Neural cell (in vitro differentiated cells): Measurements from ENCODE around the gene USH1C. TPM values are rescaled to one million over a fixed set of nuclear protein-coding genes. Genes with fewer than 3 reads are reported as not detected.

Source experiments
- H2AFZ ChIP-seq: fragments of 200-600, 300-800 bp; sonication (generic), shearing (Covaris generic); 2 replicates; pipeline ENCODE4 v1.6.0; 2014; ENCODE audit warnings: low read depth, mild to moderate bottlenecking, antibody characterized with exemption, low read length, moderate library complexity
- H3F3A ChIP-seq: fragments of 200-600 bp; shearing (Covaris generic); 2 replicates; pipeline ENCODE4 v1.6.1; 2016; ENCODE audit warnings: mild to moderate bottlenecking, moderate library complexity, mixed read lengths, antibody characterized with exemption, low read length; ENCODE audit not compliant: insufficient read depth, poor library complexity, severe bottlenecking
- H3K27ac ChIP-seq: fragments of 200-600, 300-800 bp; sonication (generic), shearing (Covaris generic); 2 replicates; pipeline ENCODE4 v1.5.1; 2014; ENCODE audit warnings: mild to moderate bottlenecking, low read length, moderate library complexity
- H3K27me3 ChIP-seq: fragments of 300-800, 200-600 bp; sonication (generic), shearing (Covaris generic); 2 replicates; pipeline ENCODE4 v1.6.0; 2014; ENCODE audit warnings: mild to moderate bottlenecking, low read depth, low read length, moderate library complexity; ENCODE audit not compliant: insufficient read depth
- H3K36me3 ChIP-seq: fragments of 300-800, 200-600 bp; sonication (generic), shearing (Covaris generic); 2 replicates; pipeline ENCODE4 v1.5.1; 2014; ENCODE audit warnings: mild to moderate bottlenecking, antibody characterized with exemption, low read length, moderate library complexity; ENCODE audit not compliant: insufficient read depth
- H3K4me2 ChIP-seq: fragments of 300-800, 200-600 bp; sonication (generic), shearing (Covaris generic); 2 replicates; pipeline ENCODE4 v1.6.0; 2014; ENCODE audit warnings: mild to moderate bottlenecking, low read length
- H3K4me3 ChIP-seq: fragments of 300-800, 200-600 bp; sonication (generic), shearing (Covaris generic); 2 replicates; pipeline ENCODE4 v1.5.1; 2014; ENCODE audit warnings: mild to moderate bottlenecking, low read length, moderate library complexity
- H3K79me2 ChIP-seq: fragments of 200-600 bp; shearing (Covaris generic); replicated peaks from 2 replicates; pipeline ENCODE4 v1.6.0; 2014; ENCODE audit warnings: mild to moderate bottlenecking, low read length, moderate library complexity; ENCODE audit not compliant: insufficient read depth
- H3K9ac ChIP-seq: fragments of 300-800, 200-600 bp; sonication (generic), shearing (Covaris generic); 2 replicates; pipeline ENCODE4 v1.6.1; 2016; ENCODE audit warnings: mild to moderate bottlenecking, low read length, mixed read lengths
- H3K9me2 ChIP-seq: fragments of 200-600 bp; shearing (Covaris generic); 2 replicates; pipeline ENCODE4 v1.6.1; 2016; ENCODE audit warnings: mild to moderate bottlenecking, low read length, mixed read lengths; ENCODE audit not compliant: insufficient read depth
- H3K9me3 ChIP-seq: fragments of 200-600, 300-800 bp; sonication (generic), shearing (Covaris generic); 2 replicates; pipeline ENCODE4 v1.6.1; 2016; ENCODE audit warnings: mild to moderate bottlenecking, mixed run types, low read length, moderate library complexity, mixed read lengths
- H4K20me1 ChIP-seq: fragments of 200-600 bp; shearing (Covaris generic); 2 replicates; pipeline ENCODE4 v1.6.1; 2016; ENCODE audit warnings: mild to moderate bottlenecking, mixed run types; ENCODE audit not compliant: insufficient read depth
- CTCF ChIP-seq: fragments of 450-650 bp; IDR thresholded peaks from 2 replicates; pipeline ENCODE4 v1.5.1; 2014; ENCODE audit warnings: antibody characterized with exemption, mild to moderate bottlenecking, moderate library complexity; ENCODE audit not compliant: poor library complexity, severe bottlenecking
- EP300 ChIP-seq: fragments of 450-650 bp; conservative IDR thresholded peaks from 2 replicates; pipeline ENCODE4 v1.6.1; 2014; ENCODE audit warnings: antibody characterized with exemption, mild to moderate bottlenecking, moderate library complexity; ENCODE audit not compliant: poor library complexity, severe bottlenecking
- EZH2 ChIP-seq: fragments of 200-600, 300-800 bp; shearing (Covaris generic), sonication (generic); IDR thresholded peaks from 2 replicates; pipeline ENCODE4 v1.6.1; 2014; ENCODE audit warnings: antibody characterized with exemption, low read length, borderline replicate concordance, mild to moderate bottlenecking; ENCODE audit not compliant: insufficient read depth, poor library complexity, severe bottlenecking
- MXI1 ChIP-seq: fragments of 450-650 bp; conservative IDR thresholded peaks from 2 replicates; pipeline ENCODE4 v1.6.1; 2014; ENCODE audit warnings: antibody characterized with exemption, mild to moderate bottlenecking; ENCODE audit not compliant: poor library complexity, severe bottlenecking
- POLR2AphosphoS5 ChIP-seq: IDR thresholded peaks from 2 replicates; pipeline ENCODE4 v1.6.1; 2012
- RAD21 ChIP-seq: fragments of 450-650 bp; conservative IDR thresholded peaks from 2 replicates; pipeline ENCODE4 v1.6.1; 2014; ENCODE audit warnings: antibody characterized with exemption, mild to moderate bottlenecking, moderate library complexity
- SMC3 ChIP-seq: fragments of 450-650 bp; conservative IDR thresholded peaks from 2 replicates; pipeline ENCODE4 v1.6.1; 2014; ENCODE audit warnings: antibody characterized with exemption, mild to moderate bottlenecking, moderate library complexity; ENCODE audit not compliant: poor library complexity
- TAF1 ChIP-seq: IDR thresholded peaks from 2 replicates; pipeline ENCODE4 v1.6.1; 2012; ENCODE audit warnings: low read depth
- polyA plus RNA-seq: library from polyadenylated mRNA; depleted of rRNA; stranded (reverse); fragments of >200 nt; gene quantifications from 2 replicates; pipeline ENCODE4 v1.2.3, GENCODE V29; 2014
- TF ChIP-seq, protein P1 (sequence below): IDR thresholded peaks from 2 replicates; pipeline ENCODE4 v1.6.1; 2012; ENCODE audit warnings: borderline replicate concordance

The USH1C gene
- polyA plus RNA-seq, 1 donor from 2014 or later = 0.67 TPM

DNA sequence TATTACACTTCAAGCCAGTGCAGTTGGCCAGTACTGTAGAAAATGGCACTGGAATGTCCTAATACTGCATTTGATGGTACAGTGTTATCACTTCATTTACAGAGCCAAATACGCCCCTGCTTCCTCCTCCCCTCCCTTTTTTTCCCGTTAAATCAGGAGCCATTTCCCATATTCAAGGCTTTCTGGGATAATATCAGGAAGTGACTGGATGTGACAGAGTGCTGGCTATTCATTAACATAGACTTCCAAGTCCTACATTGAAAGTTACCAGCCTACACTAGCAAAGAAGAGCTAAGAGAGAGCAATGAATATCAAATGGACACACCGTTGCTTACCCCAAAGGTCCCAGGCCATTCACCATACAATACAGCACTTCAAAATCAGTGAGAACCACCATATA, 35.4 kb downstream of the USH1C start:
- H3K27ac ChIP-seq = no peak overlapping the region
- no peaks in the 10 kb centered on the region for H3K36me3 ChIP-seq
- no peaks in the 10 kb centered on the region for H3K9me2 ChIP-seq
- H3K4me3 ChIP-seq = no peak overlapping the region
- H3K4me2 ChIP-seq = no peak overlapping the region
- no peaks in the 10 kb centered on the region for H3K27me3 ChIP-seq
- no peaks in the 10 kb centered on the region for H3K79me2 ChIP-seq
- H3F3A ChIP-seq = no peaks in the 10 kb centered on the region
- H3K9me3 ChIP-seq = no peaks in the 10 kb centered on the region
- TF ChIP-seq MXI1 (no peak), EP300 (no peak), TAF1 (no peak), RAD21 (no peak), SMC3 (no peak), POLR2AphosphoS5 (no peak), CTCF (no peak), EZH2 (no peak)
- TF ChIP-seq, protein P1, sequence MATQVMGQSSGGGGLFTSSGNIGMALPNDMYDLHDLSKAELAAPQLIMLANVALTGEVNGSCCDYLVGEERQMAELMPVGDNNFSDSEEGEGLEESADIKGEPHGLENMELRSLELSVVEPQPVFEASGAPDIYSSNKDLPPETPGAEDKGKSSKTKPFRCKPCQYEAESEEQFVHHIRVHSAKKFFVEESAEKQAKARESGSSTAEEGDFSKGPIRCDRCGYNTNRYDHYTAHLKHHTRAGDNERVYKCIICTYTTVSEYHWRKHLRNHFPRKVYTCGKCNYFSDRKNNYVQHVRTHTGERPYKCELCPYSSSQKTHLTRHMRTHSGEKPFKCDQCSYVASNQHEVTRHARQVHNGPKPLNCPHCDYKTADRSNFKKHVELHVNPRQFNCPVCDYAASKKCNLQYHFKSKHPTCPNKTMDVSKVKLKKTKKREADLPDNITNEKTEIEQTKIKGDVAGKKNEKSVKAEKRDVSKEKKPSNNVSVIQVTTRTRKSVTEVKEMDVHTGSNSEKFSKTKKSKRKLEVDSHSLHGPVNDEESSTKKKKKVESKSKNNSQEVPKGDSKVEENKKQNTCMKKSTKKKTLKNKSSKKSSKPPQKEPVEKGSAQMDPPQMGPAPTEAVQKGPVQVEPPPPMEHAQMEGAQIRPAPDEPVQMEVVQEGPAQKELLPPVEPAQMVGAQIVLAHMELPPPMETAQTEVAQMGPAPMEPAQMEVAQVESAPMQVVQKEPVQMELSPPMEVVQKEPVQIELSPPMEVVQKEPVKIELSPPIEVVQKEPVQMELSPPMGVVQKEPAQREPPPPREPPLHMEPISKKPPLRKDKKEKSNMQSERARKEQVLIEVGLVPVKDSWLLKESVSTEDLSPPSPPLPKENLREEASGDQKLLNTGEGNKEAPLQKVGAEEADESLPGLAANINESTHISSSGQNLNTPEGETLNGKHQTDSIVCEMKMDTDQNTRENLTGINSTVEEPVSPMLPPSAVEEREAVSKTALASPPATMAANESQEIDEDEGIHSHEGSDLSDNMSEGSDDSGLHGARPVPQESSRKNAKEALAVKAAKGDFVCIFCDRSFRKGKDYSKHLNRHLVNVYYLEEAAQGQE = no peak
- H2AFZ ChIP-seq = no peak overlapping the region
- no peak overlapping the region for H3K9ac ChIP-seq
- H4K20me1 ChIP-seq = no peaks in the 10 kb centered on the region

DNA sequence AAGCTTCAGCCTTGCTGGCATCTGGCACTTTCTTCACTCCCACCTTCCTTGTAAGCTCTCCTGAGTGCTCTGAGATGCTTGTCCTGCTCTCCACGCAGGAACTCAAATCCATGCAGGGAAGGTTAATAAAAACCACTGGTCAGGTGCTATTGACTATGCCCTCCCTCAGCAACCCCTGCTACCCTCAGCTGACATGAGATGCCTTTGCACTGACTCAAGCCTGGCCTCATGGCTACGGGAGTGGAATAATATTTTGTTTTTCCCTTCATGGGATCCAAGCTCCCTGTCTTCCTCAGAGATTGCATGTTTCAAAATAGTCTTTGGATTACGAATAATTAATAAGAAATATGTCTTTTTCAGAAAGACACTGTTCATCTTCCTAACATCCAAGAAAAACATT, 35.9 kb downstream of the USH1C start:
- Histone ChIP-seq H2AFZ (no peak overlapping the region), H3K4me2 (no peak overlapping the region), H3K36me3 (no peaks in the 10 kb centered on the region), H3K79me2 (no peaks in the 10 kb centered on the region), H3F3A (no peaks in the 10 kb centered on the region), H3K27ac (no peak overlapping the region), H3K9me3 (no peaks in the 10 kb centered on the region), H4K20me1 (no peaks in the 10 kb centered on the region), H3K9me2 (no peaks in the 10 kb centered on the region), H3K4me3 (no peak overlapping the region), H3K9ac (no peak overlapping the region), H3K27me3 (no peaks in the 10 kb centered on the region)
- no peak for TF ChIP-seq MXI1
- no peak for TF ChIP-seq SMC3

DNA sequence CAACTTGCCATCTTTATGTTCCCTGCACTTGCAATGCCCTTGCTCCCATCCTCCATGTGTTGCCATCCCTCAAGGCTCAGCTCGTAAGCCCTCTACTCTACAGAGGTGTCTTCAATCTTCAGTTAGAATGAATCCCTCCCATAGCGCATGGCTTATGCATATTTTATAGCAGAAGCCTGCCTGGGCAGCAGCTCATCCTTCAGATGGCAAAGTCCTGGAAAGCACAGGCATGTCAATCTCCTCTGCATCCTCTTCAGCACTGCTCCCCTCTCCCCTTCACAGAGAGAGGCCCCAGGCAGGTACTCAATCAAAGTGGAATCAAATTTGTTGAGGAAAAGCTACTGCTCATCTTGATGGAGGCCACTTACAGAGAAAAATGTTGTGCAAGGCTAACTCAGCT, 36.4 kb downstream of the USH1C start:
- H4K20me1 ChIP-seq = no peaks in the 10 kb centered on the region
- no peaks in the 10 kb centered on the region for H3F3A ChIP-seq
- no peak overlapping the region for H3K27ac ChIP-seq
- H3K9me3 ChIP-seq = no peaks in the 10 kb centered on the region
- no peaks in the 10 kb centered on the region for H3K27me3 ChIP-seq
- H2AFZ ChIP-seq = no peak overlapping the region
- no peak for TF ChIP-seq CTCF
- no peak for TF ChIP-seq EZH2
- no peak for TF ChIP-seq SMC3
- TF ChIP-seq POLR2AphosphoS5 = no peak
- TF ChIP-seq RAD21 = no peak
- no peak for TF ChIP-seq EP300
- TF ChIP-seq MXI1 = no peak
- TF ChIP-seq, protein P1 = no peak
- no peak for TF ChIP-seq TAF1
- H3K9me2 ChIP-seq = no peaks in the 10 kb centered on the region
- H3K79me2 ChIP-seq = no peaks in the 10 kb centered on the region
- no peak overlapping the region for H3K4me2 ChIP-seq
- H3K36me3 ChIP-seq = no peaks in the 10 kb centered on the region
- H3K9ac ChIP-seq = no peak overlapping the region
- no peak overlapping the region for H3K4me3 ChIP-seq
